Tibial nerve (tissue), 4 donors: Measurements from ENCODE around the gene TBC1D5. TPM values are rescaled to one million over a fixed set of nuclear protein-coding genes. Genes with fewer than 3 reads are reported as not detected.

ENCODE experiments used
- DNase-seq, 2 donors: peaks; one replicate each; pipeline ENCODE4 v3.0.0-alpha.2; 2019; ENCODE audit warnings: low spot score in 2 of 2
- H3K27ac ChIP-seq, 4 donors: fragments of 200-600 bp; sonication (generic) in 3 of 4; one replicate each; pipeline ENCODE4 v1.5.1; 2017 to 2019; ENCODE audit warnings: mild to moderate bottlenecking in 1 of 4
- H3K27me3 ChIP-seq, 2 donors: fragments of 200-600 bp; sonication (generic) in 1 of 2; one replicate each; pipeline versions ENCODE4 v1.5.1 to v1.6.0; 2017 to 2019
- H3K36me3 ChIP-seq, 3 donors: fragments of 200-600 bp; sonication (generic); one replicate each; pipeline ENCODE4 v1.5.1; 2018 to 2019
- H3K4me1 ChIP-seq, 4 donors: fragments of 200-600 bp; sonication (generic) in 3 of 4; one replicate each; pipeline ENCODE4 v1.5.1; 2017 to 2019
- H3K4me3 ChIP-seq, 4 donors: fragments of 200-600 bp; sonication (generic) in 3 of 4; one replicate each; pipeline ENCODE4 v1.5.1; 2017 to 2019; ENCODE audit warnings: mild to moderate bottlenecking in 1 of 4, moderate library complexity in 1 of 4
- H3K9me3 ChIP-seq, 4 donors: fragments of 200-600 bp; sonication (generic) in 3 of 4; one replicate each; pipeline ENCODE4 v1.5.1; 2017 to 2019
- EP300 ChIP-seq, 2 donors: sonication (generic); formaldehyde crosslinking; IDR thresholded peaks; one replicate each; pipeline ENCODE4 v1.6.1; 2017; ENCODE audit warnings: antibody characterized with exemption in 2 of 2, mild to moderate bottlenecking in 1 of 2
- POLR2A ChIP-seq, 2 donors: fragments of 450-650 bp; IDR thresholded peaks; one replicate each; pipeline ENCODE4 v1.6.1; 2017; ENCODE audit warnings: antibody characterized with exemption in 2 of 2, mild to moderate bottlenecking in 2 of 2, moderate library complexity in 2 of 2
- WGBS, 2 donors: methylation state at CpG; one replicate each; pipeline ENCODE4 v1.1.5; 2018; 5-methylcytosine and 5-hydroxymethylcytosine counted together
- total RNA-seq, 4 donors: library from RNA; depleted of rRNA; stranded (reverse); fragments of >200 nt; gene quantifications; one replicate each; pipeline ENCODE4 v1.1.0, GENCODE V29; 2016
- TF ChIP-seq, protein P1 (sequence below), 5 experiments: fragments of 200-600 bp in 3 of 5; fragments of 450-650 bp in 2 of 5; sonication (generic) in 3 of 5; IDR thresholded peaks; one replicate each; pipeline ENCODE4 v1.5.1; 2016 to 2019; ENCODE audit warnings: antibody characterized with exemption in 5 of 5, mild to moderate bottlenecking in 3 of 5, moderate library complexity in 2 of 5

The TBC1D5 gene
- total RNA-seq, 4 donors from 2014 or later, result 55.2 to 128 (median 79.4) TPM

DNA sequence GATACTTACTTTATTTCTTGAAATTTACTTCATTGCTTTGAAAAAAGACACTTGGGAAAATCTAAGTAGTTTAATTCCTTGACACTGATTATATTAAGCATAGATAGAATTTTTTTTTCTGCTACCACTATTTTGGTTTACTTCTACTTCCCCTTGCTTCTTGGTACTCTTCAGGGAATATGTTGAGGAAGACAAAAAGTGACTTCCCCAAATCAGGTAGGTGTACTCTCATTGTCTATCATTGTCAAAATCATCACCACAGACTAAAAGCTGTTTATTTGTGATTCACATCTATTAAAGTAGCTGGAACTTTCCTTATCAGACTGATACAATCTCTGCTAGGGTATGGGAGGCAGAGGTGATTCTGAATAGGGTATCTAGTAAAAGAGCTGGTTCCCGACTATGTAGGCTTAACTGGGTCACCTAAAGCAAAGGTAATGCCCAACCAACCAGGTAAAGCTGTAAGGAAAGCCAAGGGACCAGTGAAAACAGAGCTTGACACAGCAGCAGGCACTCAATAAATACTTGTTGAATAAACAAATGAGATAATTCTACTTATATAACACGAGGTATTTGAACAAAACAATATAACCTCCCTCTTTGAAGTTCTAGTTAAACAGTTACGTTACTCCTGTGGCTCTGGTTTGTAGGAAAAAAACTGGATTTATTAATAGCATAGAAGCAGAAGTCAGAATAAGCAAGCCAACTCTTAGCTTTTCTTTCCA lies 510.7 kb downstream of the TBC1D5 start:
- 76 to 81% methylated on average over 3 of the region's 3 CpGs for WGBS, 2 donors
- TF ChIP-seq POLR2A (IDR thresholded peaks at IDR 0.05) (no peak), EP300 (IDR thresholded peaks at IDR 0.05) (no peak)
- TF ChIP-seq, protein P1, sequence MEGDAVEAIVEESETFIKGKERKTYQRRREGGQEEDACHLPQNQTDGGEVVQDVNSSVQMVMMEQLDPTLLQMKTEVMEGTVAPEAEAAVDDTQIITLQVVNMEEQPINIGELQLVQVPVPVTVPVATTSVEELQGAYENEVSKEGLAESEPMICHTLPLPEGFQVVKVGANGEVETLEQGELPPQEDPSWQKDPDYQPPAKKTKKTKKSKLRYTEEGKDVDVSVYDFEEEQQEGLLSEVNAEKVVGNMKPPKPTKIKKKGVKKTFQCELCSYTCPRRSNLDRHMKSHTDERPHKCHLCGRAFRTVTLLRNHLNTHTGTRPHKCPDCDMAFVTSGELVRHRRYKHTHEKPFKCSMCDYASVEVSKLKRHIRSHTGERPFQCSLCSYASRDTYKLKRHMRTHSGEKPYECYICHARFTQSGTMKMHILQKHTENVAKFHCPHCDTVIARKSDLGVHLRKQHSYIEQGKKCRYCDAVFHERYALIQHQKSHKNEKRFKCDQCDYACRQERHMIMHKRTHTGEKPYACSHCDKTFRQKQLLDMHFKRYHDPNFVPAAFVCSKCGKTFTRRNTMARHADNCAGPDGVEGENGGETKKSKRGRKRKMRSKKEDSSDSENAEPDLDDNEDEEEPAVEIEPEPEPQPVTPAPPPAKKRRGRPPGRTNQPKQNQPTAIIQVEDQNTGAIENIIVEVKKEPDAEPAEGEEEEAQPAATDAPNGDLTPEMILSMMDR (IDR thresholded peaks at IDR 0.05), result no peak
- Histone ChIP-seq H3K27ac (no peak overlapping the region), H3K9me3 (no peaks in the 10 kb centered on the region), H3K36me3 (no peaks in the 10 kb centered on the region), H3K4me3 (no peak overlapping the region), H3K4me1 (no peaks in the 10 kb centered on the region), H3K27me3 (no peaks in the 10 kb centered on the region)
- DNase-seq, result no peak

DNA sequence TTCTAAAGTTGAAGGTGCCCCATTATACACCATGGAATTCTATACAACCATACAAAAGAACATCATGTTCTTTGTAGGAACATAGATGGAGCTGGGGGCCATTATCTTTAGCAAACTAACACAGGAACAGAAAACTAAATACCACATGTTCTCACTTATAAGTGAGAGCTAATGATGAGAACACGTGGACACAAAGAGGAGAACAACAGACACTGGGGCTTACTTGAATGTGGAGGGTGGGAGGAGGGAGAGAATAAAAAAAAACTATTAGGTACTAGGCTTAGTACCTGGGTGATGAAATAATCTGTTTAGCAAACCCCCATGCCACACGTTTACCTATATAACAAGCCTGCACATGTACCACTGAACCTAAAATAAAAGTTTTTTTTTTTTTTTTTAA lies 515.0 kb downstream of the TBC1D5 start:
- Histone ChIP-seq H3K27me3 (no peaks in the 10 kb centered on the region), H3K36me3 (peaks cover 0 to 9% (median 0%) of the 10 kb centered on the region in 3 donors), H3K9me3 (no peaks in the 10 kb centered on the region), H3K4me1 (no peaks in the 10 kb centered on the region), H3K27ac (no peak overlapping the region), H3K4me3 (no peak overlapping the region)
- WGBS, 2 donors, result 82 to 93% methylated on average over 2 of the region's 2 CpGs
- TF ChIP-seq, protein P1 (IDR thresholded peaks at IDR 0.05), result no peak
- TF ChIP-seq EP300 (IDR thresholded peaks at IDR 0.05) (no peak), POLR2A (IDR thresholded peaks at IDR 0.05) (no peak)
- no peak for DNase-seq

- Histone ChIP-seq H3K36me3 (peaks cover 0 to 35% (median 0%) of the 10 kb centered on the region in 3 donors), H3K9me3 (peaks cover 0 to 6% (median 0%) of the 10 kb centered on the region in 4 donors), H3K4me1 (no peaks in the 10 kb centered on the region), H3K27me3 (no peaks in the 10 kb centered on the region), H3K27ac (no peak overlapping the region), H3K4me3 (no peak overlapping the region)
- no peak for DNase-seq
- TF ChIP-seq POLR2A (IDR thresholded peaks at IDR 0.05) (no peak), EP300 (IDR thresholded peaks at IDR 0.05) (no peak)
- TF ChIP-seq, protein P1 (IDR thresholded peaks at IDR 0.05), result no peak
- 87 to 90% methylated on average over 1 of the region's 1 CpG for WGBS, 2 donors
Observed at GRCh38 chr3:17221529-17221928, 520.9 kb downstream of the TBC1D5 start.

DNA sequence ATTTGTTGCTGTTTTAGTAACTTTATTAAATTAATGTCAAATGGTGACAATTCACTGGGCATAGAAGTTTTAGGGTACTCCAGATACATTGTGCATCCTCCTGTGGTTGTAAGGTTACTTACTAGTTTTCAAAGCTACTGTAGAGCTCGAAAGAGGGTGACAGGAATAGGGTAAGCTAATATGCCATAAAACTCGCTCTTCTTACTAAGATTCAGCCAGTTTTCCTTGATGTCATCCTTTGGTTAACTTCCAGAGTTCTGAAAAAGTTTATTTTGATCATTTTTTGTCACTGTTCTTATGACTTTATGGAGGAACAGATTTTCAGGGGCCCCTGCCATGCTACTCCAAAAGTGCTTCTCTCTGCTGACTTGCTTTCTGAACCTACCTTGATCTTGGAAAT lies 522.8 kb downstream of the TBC1D5 start:
- Histone ChIP-seq H3K4me1 (no peaks in the 10 kb centered on the region), H3K4me3 (no peak overlapping the region), H3K9me3 (peaks cover 0 to 6% (median 0%) of the 10 kb centered on the region in 4 donors), H3K27ac (no peak overlapping the region), H3K36me3 (peaks cover 0 to 32% (median 0%) of the 10 kb centered on the region in 3 donors), H3K27me3 (no peaks in the 10 kb centered on the region)
- no peak for DNase-seq
- WGBS, 2 donors, result 96 to 98% methylated on average over 2 of the region's 2 CpGs
- no peak for TF ChIP-seq POLR2A (IDR thresholded peaks at IDR 0.05)
- TF ChIP-seq EP300 (IDR thresholded peaks at IDR 0.05), result no peak
- TF ChIP-seq, protein P1 (IDR thresholded peaks at IDR 0.05), result no peak

DNA sequence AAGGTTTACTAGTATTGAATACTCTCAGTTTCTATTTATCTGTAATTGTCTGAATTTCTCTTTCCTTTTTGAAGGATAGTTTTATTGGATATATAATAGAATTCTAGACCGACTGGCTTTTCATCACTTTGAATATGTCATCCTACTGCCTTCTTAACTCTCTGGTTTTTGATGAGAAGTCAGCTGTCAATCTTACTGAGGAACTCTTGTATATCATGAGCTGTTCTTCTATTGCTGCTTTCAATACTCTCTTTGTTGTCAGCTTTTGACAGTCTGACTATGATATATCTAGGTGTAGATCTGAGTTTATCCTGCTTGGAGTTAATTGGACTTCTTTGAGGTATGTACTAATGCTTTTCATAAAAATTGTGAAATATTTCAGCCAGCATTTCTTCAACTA lies 523.8 kb downstream of the TBC1D5 start:
- WGBS, 2 donors, result 38 to 48% methylated on average over 1 of the region's 1 CpG
- Histone ChIP-seq H3K4me3 (no peak overlapping the region), H3K9me3 (peaks cover 0 to 6% (median 0%) of the 10 kb centered on the region in 4 donors), H3K36me3 (peaks cover 0 to 31% (median 0%) of the 10 kb centered on the region in 3 donors), H3K27me3 (no peaks in the 10 kb centered on the region), H3K4me1 (no peaks in the 10 kb centered on the region), H3K27ac (no peak overlapping the region)
- TF ChIP-seq POLR2A (IDR thresholded peaks at IDR 0.05) (no peak), EP300 (IDR thresholded peaks at IDR 0.05) (no peak)
- TF ChIP-seq, protein P1 (IDR thresholded peaks at IDR 0.05), result no peak
- DNase-seq, result no peak
